H1 (cell line): ENCODE measurements around the gene SLC25A22.

Experiments
- CREB1 ChIP-seq: IDR thresholded peaks from 2 replicates; pipeline ENCODE4 v1.6.1; 2012; ENCODE audit warnings: inconsistent platforms
- EP300 ChIP-seq, 2 experiments: IDR thresholded peaks; 1 replicate in 1 of 2; 2 replicates in 1 of 2; pipeline ENCODE4 v1.6.1; 2011 to 2012; ENCODE audit warnings: low read depth in 2 of 2, low read length in 2 of 2, mild to moderate bottlenecking in 2 of 2, borderline replicate concordance in 1 of 2, inconsistent platforms in 1 of 2, moderate library complexity in 1 of 2
- EZH2 ChIP-seq: fragments of 200-600 bp; sonication (generic); IDR thresholded peaks from 2 replicates; pipeline ENCODE4 v1.7.1; 2012; ENCODE audit warnings: low read depth, mild to moderate bottlenecking, moderate library complexity, low read length, inconsistent platforms; ENCODE audit not compliant: severe bottlenecking
- GABPA ChIP-seq: IDR thresholded peaks from 2 replicates; pipeline ENCODE4 v1.6.1; 2011; ENCODE audit warnings: mild to moderate bottlenecking, low read length, moderate library complexity, borderline replicate concordance; ENCODE audit not compliant: insufficient read depth
- RAD21 ChIP-seq, 2 experiments: IDR thresholded peaks in 1 of 2; conservative IDR thresholded peaks in 1 of 2; 2 replicates each; pipeline ENCODE4 v1.6.1; 2011; ENCODE audit warnings: low read depth in 2 of 2, low read length in 2 of 2, improper control_type of control experiment in 1 of 2, inconsistent platforms in 1 of 2, mild to moderate bottlenecking in 1 of 2, moderate library complexity in 1 of 2
- SP2 ChIP-seq: IDR thresholded peaks from 2 replicates; pipeline ENCODE4 v1.6.1; 2012; ENCODE audit warnings: mild to moderate bottlenecking, low read length, inconsistent platforms
- TEAD4 ChIP-seq: IDR thresholded peaks from 2 replicates; pipeline ENCODE4 v1.6.1; 2012; ENCODE audit warnings: low read depth, low read length, inconsistent platforms, mixed read lengths
- TF ChIP-seq, protein P1 (sequence below), 3 experiments: IDR thresholded peaks; 1 replicate in 2 of 3; 2 replicates in 1 of 3; pipeline versions ENCODE4 v1.5.1 to v1.6.1; 2011; ENCODE audit warnings: low read length in 3 of 3, mild to moderate bottlenecking in 3 of 3, inconsistent platforms in 2 of 3, low read depth in 1 of 3, moderate library complexity in 1 of 3; ENCODE audit not compliant: insufficient read depth in 1 of 3; ENCODE audit errors: control extremely low read depth in 1 of 3

DNA sequence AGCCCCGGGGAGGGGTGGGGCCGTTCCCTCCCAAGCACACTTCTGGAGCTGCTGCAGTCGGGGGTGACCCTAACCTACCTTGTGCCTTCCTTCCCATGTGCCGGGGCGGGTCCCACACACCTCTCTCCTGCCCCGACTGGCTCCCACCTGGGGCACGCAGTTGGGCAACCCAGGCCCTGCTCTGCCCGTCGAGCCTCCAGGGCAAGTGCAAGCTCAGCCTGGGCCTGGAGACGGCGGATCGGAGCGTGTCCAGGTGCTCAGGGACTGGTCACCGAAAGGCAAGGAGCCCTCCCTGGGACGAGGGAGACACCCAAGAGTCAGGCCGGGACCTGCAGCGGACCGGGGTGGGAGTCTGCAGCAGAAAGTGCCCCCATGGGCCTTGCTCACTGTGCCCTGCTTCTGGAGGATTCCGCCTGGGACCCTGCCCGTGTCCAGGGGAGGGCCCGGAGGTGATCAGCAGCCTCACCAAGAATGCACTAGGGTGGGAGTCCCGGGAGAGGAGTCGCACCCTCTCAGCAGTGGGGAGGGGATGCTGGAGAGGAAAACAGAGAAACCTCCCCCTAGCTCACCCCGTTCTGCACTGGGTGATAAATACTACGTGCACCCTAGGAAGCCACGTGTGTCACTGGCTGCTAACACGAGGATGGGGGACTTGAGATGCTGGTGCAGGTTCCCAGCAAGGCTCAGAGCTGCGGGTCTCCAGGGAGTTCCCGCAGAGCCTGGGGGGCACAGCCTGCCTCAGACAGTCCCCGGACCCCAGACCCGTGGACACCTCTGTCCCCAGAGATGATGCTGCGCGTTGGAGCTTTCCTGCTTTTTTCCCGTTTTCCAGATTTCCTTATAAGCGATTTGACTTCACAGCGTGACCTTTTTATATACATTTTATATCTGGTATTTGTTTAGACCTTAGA is 15.6 kb downstream of the SLC25A22 start:
- TF ChIP-seq EP300 (IDR thresholded peaks at IDR 0.05; ENCODE audit: borderline replicate concordance in 1 of 2, low read depth in 2 of 2, low read length in 2 of 2): no peak
- TF ChIP-seq GABPA: no peak
- TF ChIP-seq EZH2: no peak
- TF ChIP-seq CREB1: no peak
- no peak for TF ChIP-seq SP2
- TF ChIP-seq TEAD4: no peak
- no peak for TF ChIP-seq RAD21 (IDR thresholded peaks at IDR 0.05 in 1 of 2, conservative IDR thresholded peaks at IDR 0.05 in 1 of 2; ENCODE audit: low read depth in 2 of 2, low read length in 2 of 2)
- TF ChIP-seq, protein P1, sequence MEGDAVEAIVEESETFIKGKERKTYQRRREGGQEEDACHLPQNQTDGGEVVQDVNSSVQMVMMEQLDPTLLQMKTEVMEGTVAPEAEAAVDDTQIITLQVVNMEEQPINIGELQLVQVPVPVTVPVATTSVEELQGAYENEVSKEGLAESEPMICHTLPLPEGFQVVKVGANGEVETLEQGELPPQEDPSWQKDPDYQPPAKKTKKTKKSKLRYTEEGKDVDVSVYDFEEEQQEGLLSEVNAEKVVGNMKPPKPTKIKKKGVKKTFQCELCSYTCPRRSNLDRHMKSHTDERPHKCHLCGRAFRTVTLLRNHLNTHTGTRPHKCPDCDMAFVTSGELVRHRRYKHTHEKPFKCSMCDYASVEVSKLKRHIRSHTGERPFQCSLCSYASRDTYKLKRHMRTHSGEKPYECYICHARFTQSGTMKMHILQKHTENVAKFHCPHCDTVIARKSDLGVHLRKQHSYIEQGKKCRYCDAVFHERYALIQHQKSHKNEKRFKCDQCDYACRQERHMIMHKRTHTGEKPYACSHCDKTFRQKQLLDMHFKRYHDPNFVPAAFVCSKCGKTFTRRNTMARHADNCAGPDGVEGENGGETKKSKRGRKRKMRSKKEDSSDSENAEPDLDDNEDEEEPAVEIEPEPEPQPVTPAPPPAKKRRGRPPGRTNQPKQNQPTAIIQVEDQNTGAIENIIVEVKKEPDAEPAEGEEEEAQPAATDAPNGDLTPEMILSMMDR (IDR thresholded peaks at IDR 0.05; ENCODE audit: control extremely low read depth in 1 of 3, insufficient read depth in 1 of 3, low read depth in 1 of 3, low read length in 3 of 3): no peak
